Endothelial cell of umbilical vein (primary cell): ENCODE results near the gene GPD1L. TPM values are rescaled to one million over a fixed set of nuclear protein-coding genes. Genes with fewer than 3 reads are reported as not detected.

ENCODE experiments used
- BruUV-seq: library from RNA; stranded (reverse); fragments of 400-500 nt; replicated peaks from 2 replicates; lab custom pipeline; 2021; lab: Mats Ljungman, UMichigan
- CTCF ChIA-PET: fragments of 300-600, 350-600 bp; sonication (Branson Sonifier 250); formaldehyde crosslinking; loops from one replicate; lab custom pipeline; 2021; ENCODE audit warnings: antibody characterized with exemption, inconsistent platforms; lab: Charles Lee
- POLR2A ChIA-PET: fragments of 300-600, 350-600 bp; sonication (Branson Sonifier 250); formaldehyde crosslinking; loops from one replicate; lab custom pipeline; 2021; ENCODE audit warnings: antibody characterized with exemption, inconsistent platforms; lab: Charles Lee
- DNase-seq: peaks from one replicate; pipeline ENCODE4 v3.0.0-alpha.2; 2011; ENCODE audit warnings: low read depth, low spot score
- FAIRE-seq: peaks from 2 replicates; lab custom pipeline; 2011; peaks lifted over from hg19 to GRCh38; lab: Jason Lieb, UNC
- H2AFZ ChIP-seq: 2 replicates; pipeline ENCODE4 v1.6.0; 2012; ENCODE audit warnings: low read depth, low read length, control low read depth, inconsistent platforms
- H3K27ac ChIP-seq: 2 replicates; pipeline ENCODE4 v1.5.1; 2011; ENCODE audit warnings: low read depth, mild to moderate bottlenecking, control low read depth, low read length, moderate library complexity; ENCODE audit not compliant: insufficient read depth
- H3K27me3 ChIP-seq, 2 experiments: 2 replicates each; pipeline versions ENCODE4 v1.6.0 to v1.6.1; 2011; ENCODE audit warnings: low read length in 2 of 2, mixed read lengths in 1 of 2; ENCODE audit not compliant: control insufficient read depth in 2 of 2, insufficient read depth in 2 of 2
- H3K36me3 ChIP-seq, 2 experiments: 2 replicates in 1 of 2; 3 replicates in 1 of 2; pipeline ENCODE4 v1.5.1; 2011; ENCODE audit warnings: low read length in 2 of 2, mild to moderate bottlenecking in 1 of 2, moderate library complexity in 1 of 2; ENCODE audit not compliant: control insufficient read depth in 2 of 2, insufficient read depth in 2 of 2; ENCODE audit errors: extremely low read depth in 1 of 2
- H3K4me1 ChIP-seq: 3 replicates; pipeline ENCODE4 v1.5.1; 2011; ENCODE audit warnings: mild to moderate bottlenecking, low read length; ENCODE audit not compliant: control insufficient read depth, insufficient read depth; ENCODE audit errors: extremely low read depth
- H3K4me2 ChIP-seq: 2 replicates; pipeline ENCODE4 v1.6.1; 2011; ENCODE audit warnings: low read length, control low read depth, mixed read lengths; ENCODE audit not compliant: insufficient read depth
- H3K4me3 ChIP-seq, 3 experiments: fragments of 200-600 bp in 1 of 3; sonication (generic), shearing (Covaris generic) in 1 of 3; replicated peaks in 1 of 3; 2 replicates each; pipeline ENCODE4 v1.5.1; 2011 to 2016; ENCODE audit warnings: control low read depth in 3 of 3, low read length in 3 of 3, mild to moderate bottlenecking in 2 of 3, inconsistent platforms in 1 of 3, low read depth in 1 of 3, moderate library complexity in 1 of 3; ENCODE audit not compliant: insufficient read depth in 1 of 3
- H3K79me2 ChIP-seq: 2 replicates; pipeline ENCODE4 v1.6.0; 2012; ENCODE audit warnings: low read length, inconsistent platforms; ENCODE audit not compliant: control insufficient read depth, insufficient read depth
- H3K9ac ChIP-seq: replicated peaks from 2 replicates; pipeline ENCODE3; 2011; ENCODE audit warnings: low read length, control low read depth; ENCODE audit not compliant: insufficient read depth; ENCODE audit errors: extremely low read depth
- H3K9me1 ChIP-seq: replicated peaks from 3 replicates; pipeline ENCODE4 v1.6.0; 2011; ENCODE audit warnings: mild to moderate bottlenecking, low read length; ENCODE audit not compliant: control insufficient read depth, insufficient read depth; ENCODE audit errors: extremely low read depth
- H3K9me3 ChIP-seq: replicated peaks from 2 replicates; pipeline ENCODE4 v1.5.1; 2012; ENCODE audit warnings: low read length, inconsistent platforms; ENCODE audit not compliant: control insufficient read depth, insufficient read depth
- H4K20me1 ChIP-seq: replicated peaks from 2 replicates; pipeline ENCODE3; 2011; ENCODE audit warnings: mild to moderate bottlenecking, low read length; ENCODE audit not compliant: control insufficient read depth, insufficient read depth; ENCODE audit errors: extremely low read depth
- EZH2 ChIP-seq: IDR thresholded peaks from 2 replicates; pipeline ENCODE4 v1.6.1; 2012; ENCODE audit warnings: borderline replicate concordance, low read depth, mild to moderate bottlenecking, moderate library complexity, low read length, inconsistent platforms; ENCODE audit not compliant: severe bottlenecking
- FOS ChIP-seq: IDR thresholded peaks from 2 replicates; pipeline ENCODE4 v1.6.1; 2011; ENCODE audit warnings: mild to moderate bottlenecking, low read length, moderate library complexity, borderline replicate concordance; ENCODE audit not compliant: insufficient read depth
- GATA2 ChIP-seq: IDR thresholded peaks from 2 replicates; pipeline ENCODE4 v1.7.0; 2011; ENCODE audit warnings: low read depth, mild to moderate bottlenecking, moderate library complexity, mixed read lengths, low read length; ENCODE audit not compliant: insufficient read length, insufficient read depth
- JUN ChIP-seq: IDR thresholded peaks from 2 replicates; pipeline ENCODE4 v1.6.1; 2011; ENCODE audit warnings: borderline replicate concordance, low read depth; ENCODE audit not compliant: insufficient read length, insufficient read depth
- MYC ChIP-seq: IDR thresholded peaks from one replicate; pipeline ENCODE4 v1.6.1; 2011; ENCODE audit warnings: mild to moderate bottlenecking, low read depth, low read length
- POLR2A ChIP-seq: IDR thresholded peaks from 2 replicates; pipeline ENCODE4 v1.6.1; 2012; ENCODE audit warnings: low read depth, mild to moderate bottlenecking, control low read depth, low read length
- POLR2AphosphoS5 ChIP-seq: IDR thresholded peaks from 2 replicates; pipeline ENCODE4 v1.6.1; 2012; ENCODE audit warnings: low read depth, mild to moderate bottlenecking, control low read depth, low read length, moderate library complexity; ENCODE audit not compliant: insufficient read depth
- dilution Hi-C: fragments of 300-500 bp; cut with MboI; formaldehyde crosslinking; loops from one replicate; pipeline ENCODE4 v1.15.0; 2019; ENCODE audit warnings: low sequenced_read_pairs; ENCODE audit not compliant: extremely low pct_ligation_motif_present
- intact Hi-C: fragments of 100-400 bp; cut with micrococcal nuclease; formaldehyde crosslinking; loops from one replicate; pipeline ENCODE4 v1.10.0; 2022
- polyA plus RNA-seq, 4 experiments: library from polyadenylated mRNA; depleted of rRNA in 3 of 4; stranded (reverse) in 3 of 4; unstranded in 1 of 4; fragments of >200 nt; gene quantifications; 2 replicates each; pipeline versions ENCODE4 v1.2.1 to v1.2.3, GENCODE V29; 2011 to 2012; ENCODE audit warnings: missing spikeins in 1 of 4
- total RNA-seq: library from RNA; stranded (reverse); gene quantifications from 2 replicates; pipeline ENCODE4 v1.2.3, GENCODE V29; 2021
- TF ChIP-seq, protein P1 (sequence below): IDR thresholded peaks from 2 replicates; pipeline ENCODE4 v1.6.1; 2011; ENCODE audit not compliant: insufficient read depth, insufficient read length
- TF ChIP-seq, protein P2 (sequence below), 2 donors: IDR thresholded peaks; 1 replicate in 1 of 2; 2 replicates in 1 of 2; pipeline ENCODE4 v1.5.1; 2011; ENCODE audit warnings: low read length in 2 of 2, mild to moderate bottlenecking in 2 of 2, moderate library complexity in 2 of 2, control low read depth in 1 of 2, inconsistent platforms in 1 of 2, low read depth in 1 of 2; ENCODE audit not compliant: insufficient read depth in 1 of 2; ENCODE audit errors: extremely low read depth in 1 of 2

GPD1L gene
- total and polyA plus RNA-seq, 2 donors (not counting 3 experiments of a cell fraction or from before 2014, with no cell fraction given): 5.1 to 12.9 TPM

DNA sequence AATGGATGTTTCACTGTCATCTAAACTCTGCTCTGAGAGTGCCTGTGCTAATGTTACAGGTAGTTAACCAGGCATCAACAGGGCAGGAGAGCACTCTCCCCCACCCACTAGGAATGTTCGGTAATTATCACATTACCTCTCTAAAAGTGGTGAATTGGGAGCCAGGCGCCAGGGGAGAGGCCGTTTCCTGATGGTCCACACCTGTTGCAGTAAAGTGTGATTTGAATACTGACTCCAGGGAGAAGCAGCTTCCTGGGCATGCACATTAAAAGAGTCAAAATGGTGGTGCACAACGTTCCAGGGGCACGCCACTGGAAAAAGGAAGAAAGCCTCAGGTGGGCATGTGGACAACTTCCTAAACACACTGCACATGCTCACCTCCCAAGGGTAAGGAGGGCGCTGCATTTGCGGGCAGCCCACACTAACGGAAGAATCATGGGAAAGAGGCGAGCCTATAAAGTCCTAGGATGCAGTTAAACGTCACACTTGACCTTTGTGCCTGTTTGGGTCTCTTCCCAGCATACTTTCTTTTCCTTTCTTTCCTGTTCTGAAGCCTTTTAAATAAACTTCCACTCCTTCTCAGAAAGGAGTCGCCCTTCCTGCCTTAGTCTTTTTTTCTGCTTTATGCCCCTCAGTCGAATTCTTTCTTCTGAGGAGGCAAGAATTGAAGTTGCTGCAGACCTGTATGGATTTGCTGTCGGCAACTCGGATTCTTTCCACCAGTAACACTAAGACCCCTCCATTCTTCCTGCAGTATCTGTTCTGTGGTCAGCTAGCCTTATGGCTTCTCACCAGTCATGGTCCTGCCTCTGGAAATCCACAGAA lies 28.9 kb upstream of the GPD1L start:
- H3K27ac ChIP-seq: no peak overlapping the region
- H3K4me2 ChIP-seq: peak overlapping the region; percentile 34
- POLR2A ChIA-PET: no interaction called here
- H3K4me3 ChIP-seq: peak overlapping the region in 1 of 3 experiments; percentile 12
- DNase-seq: peak; percentile 61
- CTCF ChIA-PET: no interaction called here
- TF ChIP-seq POLR2AphosphoS5 (no peak), POLR2A (no peak), JUN (no peak), FOS (no peak), GATA2 (no peak), EZH2 (no peak), MYC (no peak)
- TF ChIP-seq, protein P1, sequence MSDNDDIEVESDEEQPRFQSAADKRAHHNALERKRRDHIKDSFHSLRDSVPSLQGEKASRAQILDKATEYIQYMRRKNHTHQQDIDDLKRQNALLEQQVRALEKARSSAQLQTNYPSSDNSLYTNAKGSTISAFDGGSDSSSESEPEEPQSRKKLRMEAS: no peak
- TF ChIP-seq, protein P2, sequence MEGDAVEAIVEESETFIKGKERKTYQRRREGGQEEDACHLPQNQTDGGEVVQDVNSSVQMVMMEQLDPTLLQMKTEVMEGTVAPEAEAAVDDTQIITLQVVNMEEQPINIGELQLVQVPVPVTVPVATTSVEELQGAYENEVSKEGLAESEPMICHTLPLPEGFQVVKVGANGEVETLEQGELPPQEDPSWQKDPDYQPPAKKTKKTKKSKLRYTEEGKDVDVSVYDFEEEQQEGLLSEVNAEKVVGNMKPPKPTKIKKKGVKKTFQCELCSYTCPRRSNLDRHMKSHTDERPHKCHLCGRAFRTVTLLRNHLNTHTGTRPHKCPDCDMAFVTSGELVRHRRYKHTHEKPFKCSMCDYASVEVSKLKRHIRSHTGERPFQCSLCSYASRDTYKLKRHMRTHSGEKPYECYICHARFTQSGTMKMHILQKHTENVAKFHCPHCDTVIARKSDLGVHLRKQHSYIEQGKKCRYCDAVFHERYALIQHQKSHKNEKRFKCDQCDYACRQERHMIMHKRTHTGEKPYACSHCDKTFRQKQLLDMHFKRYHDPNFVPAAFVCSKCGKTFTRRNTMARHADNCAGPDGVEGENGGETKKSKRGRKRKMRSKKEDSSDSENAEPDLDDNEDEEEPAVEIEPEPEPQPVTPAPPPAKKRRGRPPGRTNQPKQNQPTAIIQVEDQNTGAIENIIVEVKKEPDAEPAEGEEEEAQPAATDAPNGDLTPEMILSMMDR (IDR thresholded peaks at IDR 0.05; ENCODE audit: extremely low read depth in 1 of 2, insufficient read depth in 1 of 2, low read depth in 1 of 2, low read length in 2 of 2): no peak
- H3K36me3 ChIP-seq: no peaks in the 10 kb centered on the region
- H3K9me1 ChIP-seq: no peaks in the 10 kb centered on the region
- intact Hi-C loops (no loop called here), dilution Hi-C loops (no loop called here)
- no peaks in the 10 kb centered on the region for H3K79me2 ChIP-seq
- peak overlapping the region; percentile 95 for H2AFZ ChIP-seq
- H3K9me3 ChIP-seq: no peaks in the 10 kb centered on the region
- no peaks in the 10 kb centered on the region for H4K20me1 ChIP-seq
- no peak overlapping the region for H3K9ac ChIP-seq
- peak; percentile 77 for FAIRE-seq
- H3K4me1 ChIP-seq: peaks cover 9% of the 10 kb centered on the region
- BruUV-seq: no TSS peak
- H3K27me3 ChIP-seq: no peaks in the 10 kb centered on the region
